Stimulated activated CD4-positive, alpha-beta T cell treated with anti-CD3 and anti-CD28 coated beads, Interleukin-12 subunit alpha, Interleukin-12 subunit beta, amount 100 ng/mL, for 48 hours (primary cell): Measurements from ENCODE around the gene USP20.

Experiments used
- DNase-seq, 3 donors: peaks; one replicate each; pipeline ENCODE4 v3.0.0-alpha.2; 2020; ENCODE audit warnings: low read depth in 2 of 3, low spot score in 1 of 3

The USP20 gene

DNA sequence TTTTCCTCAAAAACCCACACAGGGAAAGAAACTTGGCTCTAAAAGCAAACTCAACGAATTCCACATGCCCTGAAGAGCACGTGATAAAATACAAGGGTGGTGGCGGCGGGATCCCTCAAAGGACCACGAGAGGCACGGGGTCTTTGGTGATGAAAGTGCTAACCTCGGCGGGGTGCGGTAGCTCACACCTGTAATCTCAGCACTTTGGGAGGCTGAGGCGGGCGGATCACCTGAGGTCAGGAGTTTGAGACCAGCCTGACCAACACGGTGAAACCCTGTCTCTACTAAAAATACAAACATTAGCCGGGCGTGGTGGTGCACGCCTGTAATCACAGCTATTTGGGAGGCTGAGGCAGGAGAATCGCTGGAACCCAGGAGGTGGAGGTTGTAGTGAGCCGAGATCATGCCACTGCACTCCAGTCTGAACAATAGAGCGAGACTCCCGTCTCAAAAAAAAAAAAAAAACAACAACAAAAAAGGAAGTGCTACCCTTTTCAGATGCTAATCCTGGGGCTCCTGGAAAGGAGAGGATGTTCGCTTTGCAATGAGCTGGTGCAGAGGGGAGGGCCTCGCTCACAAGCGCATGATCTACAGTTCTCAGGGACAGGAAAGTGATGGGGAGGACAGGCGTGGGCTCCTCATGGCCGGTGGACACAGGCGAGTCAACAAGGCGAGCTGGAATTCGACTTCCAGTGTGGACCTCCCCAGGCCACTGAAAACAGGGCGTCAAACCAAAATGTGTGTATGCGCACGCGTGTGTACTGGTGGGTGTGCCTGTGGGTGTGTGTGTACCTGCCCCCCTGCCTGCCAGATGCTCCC, 54.1 kb downstream of the USP20 start:
- DNase-seq: no peak

DNA sequence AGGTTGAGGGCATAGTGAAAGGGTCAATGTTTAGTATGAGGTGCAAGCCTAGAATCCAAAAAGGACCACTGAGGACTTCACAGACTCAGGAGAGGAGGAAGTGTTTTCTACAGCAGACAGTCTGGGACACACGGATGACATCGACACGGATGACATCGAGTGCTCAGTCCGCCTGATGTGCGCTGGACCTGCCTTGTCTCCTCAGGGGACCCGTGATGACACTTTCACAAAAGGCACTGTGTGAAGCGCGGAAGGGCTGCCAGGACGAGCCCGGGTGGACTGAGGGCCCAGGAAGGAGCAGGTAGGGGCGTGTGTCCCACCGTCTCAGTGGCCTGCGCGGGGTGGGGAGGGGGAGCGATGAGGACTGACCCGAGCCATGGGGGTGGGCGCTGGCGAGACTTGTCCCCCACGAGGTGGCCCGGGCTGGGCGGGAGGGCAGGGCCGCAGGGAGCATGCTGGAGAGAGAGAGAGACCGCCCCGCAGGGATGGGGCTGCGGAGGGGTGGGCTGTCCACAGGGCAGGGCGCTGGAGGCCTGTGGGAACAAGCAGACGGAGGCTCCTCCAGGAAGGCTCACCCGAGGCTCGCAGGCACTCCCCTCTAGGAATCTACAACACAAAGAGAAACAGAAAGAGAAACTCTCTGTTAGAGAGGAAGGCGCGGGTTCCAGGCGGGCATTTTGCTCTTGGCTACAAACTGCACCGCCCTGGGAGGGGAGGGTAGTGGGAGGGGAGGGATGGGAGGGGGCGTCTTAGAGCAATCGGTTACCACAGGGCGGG, 54.9 kb downstream of the USP20 start:
- peak in 2 of 3 donors; percentile 78 to 80 for DNase-seq

DNA sequence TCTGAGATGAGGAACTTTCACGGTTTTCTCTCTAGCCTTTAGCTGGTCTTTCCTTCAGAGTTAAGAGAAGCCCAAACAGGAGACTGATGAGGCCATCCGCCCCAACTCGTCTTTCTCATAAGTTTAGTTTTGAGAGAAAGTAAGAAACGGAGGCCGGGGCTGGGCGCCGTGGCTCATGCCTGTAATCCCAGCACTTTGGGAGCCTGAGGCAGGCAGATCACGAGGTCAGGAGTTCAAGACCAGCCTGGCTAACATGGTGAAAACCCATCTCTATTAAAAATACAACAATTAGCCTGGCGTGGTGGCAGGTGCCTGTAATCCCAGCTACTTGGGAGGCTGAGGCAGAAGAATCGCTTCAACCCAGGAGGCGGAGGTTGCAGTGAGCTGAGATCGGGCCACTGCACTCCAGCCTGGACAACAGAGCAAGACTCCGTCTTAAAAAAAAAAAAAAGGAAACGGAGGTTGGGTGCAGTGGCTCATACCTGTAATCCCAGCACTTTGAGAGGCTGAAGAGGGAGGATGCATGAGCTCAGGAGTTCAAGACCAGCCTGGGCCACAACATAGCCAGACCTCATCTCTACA, 55.6 kb downstream of the USP20 start:
- DNase-seq: peak in 2 of 3 donors; percentile 55 to 71

DNA sequence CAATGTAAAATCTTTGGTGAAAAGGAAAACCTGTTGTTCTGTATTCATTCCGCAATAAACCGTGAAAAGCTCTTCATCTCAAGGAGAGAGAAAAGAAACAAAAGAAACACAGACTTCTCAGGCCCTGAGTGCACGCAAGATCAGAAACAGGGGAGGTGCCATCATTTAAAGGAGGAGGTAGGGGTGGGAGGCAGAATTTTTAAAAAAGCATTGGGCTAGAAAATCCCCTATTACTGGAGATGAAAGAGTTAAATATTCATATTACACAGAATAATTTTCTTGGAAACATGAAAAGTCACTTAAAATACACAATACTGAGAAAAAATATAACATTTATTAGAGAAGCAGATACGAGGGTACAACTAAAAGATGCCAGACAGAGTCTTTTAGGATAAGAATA, 56.3 kb downstream of the USP20 start:
- DNase-seq: no peak

DNA sequence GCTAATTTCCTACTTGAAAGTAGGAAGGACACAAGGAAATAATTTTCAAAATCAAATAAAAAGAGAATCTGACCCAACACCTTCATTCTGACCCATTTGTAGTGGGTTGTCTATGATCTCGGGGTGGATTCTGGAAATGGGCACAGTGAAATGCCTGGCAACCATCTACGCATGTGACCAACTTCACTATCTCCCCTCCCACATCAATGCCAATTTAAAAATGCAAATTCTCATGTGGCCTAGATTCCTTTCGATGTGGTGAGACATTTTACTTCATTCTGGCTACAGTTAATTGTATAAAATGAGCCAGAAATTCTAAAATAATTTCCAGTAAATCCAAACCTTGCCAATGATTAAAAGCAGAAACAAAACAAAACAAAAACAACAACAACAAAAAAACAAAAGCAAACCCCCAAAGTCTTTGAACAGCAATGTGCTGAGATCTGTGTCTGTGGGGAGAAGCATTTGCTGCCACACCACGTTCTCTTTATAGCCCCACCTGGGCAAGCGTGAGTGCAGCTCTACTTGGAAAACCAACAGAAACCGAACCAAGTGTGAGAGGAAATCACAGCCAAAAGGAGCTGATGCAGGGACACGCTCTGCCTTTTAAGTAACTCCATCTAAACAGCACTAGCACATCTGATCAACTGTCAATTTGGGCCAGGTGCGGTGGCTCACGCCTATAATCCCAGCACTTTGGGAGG, 59.0 kb downstream of the USP20 start:
- DNase-seq: no peak

DNA sequence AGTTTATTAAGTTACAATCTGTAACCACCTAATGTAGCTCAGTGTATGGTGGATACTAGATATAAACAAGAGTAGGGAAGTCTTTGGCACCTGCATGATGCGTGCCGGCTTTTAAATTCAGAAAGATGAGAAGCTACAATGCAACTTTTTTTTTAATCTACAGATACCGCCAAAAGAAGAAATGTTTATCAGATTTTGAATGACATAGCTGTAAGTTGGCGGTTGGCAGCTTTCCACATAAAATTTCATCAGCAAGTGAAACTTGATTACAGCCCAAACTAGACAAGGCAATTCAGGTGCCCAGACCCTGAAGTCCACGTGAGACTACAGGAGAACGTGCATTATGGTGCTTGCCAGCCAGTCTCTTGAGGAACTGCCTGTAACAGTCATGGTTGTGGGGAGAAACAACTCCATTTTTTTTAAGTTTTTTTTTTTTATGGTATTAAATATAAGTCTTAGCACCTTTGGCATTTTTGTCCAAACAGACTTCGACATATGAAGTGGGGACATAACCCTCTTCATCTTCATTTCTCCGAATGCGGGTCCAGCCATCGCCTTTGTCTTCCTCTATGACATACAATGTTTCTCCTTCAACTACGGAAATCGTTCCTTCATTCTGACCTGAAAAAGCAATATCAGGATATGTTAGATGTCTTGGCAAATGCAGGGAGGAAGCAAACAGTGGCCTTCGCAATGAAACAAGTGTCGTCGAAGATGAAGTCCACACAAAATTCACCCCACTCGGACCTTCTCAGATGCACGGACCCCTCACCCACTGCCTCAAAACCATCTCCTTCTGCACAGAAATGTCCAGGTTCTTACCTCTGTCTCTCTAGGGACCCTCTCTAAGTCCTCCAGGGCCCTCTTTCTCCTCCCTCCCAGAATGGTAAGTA, 60.4 kb downstream of the USP20 start:
- no peak for DNase-seq

DNA sequence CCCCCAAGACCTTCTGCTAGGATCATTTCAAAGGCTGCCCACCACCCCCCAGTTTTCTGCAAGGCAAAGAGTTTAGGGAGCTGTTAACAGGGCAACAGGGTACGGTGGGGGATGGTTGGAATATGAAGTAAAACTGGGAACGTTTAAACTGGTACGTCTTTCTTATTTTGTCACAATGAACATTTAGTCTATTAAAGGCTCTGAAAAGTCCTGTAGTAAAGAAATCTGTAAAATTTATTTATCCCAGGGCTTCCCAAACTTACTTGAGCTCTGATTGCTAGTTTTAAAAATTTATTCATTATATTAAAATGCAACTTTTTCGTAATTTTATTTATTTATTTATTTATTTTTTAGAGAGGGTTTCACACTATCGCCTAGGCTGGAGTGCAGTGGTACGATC, 62.0 kb downstream of the USP20 start:
- no peak for DNase-seq

DNA sequence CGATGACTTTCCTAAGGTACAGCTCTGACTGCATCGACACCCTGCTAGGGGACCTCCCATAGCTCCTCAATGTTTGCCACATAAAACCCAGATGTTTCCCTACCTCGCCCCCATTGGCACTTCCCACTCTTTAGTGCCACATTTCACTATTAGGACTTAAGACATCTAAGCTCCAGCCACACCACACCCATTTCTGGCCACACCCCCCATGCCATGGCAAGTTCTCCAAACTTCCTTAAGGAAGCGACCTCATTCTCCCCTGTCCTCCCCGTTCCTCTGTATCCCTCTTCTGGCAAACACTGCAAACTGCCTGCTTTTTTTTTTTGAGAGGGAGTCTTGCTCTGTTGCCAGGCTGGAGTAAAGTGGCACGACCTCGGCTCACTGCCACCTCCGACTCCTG, 62.9 kb downstream of the USP20 start:
- DNase-seq: no peak

DNA sequence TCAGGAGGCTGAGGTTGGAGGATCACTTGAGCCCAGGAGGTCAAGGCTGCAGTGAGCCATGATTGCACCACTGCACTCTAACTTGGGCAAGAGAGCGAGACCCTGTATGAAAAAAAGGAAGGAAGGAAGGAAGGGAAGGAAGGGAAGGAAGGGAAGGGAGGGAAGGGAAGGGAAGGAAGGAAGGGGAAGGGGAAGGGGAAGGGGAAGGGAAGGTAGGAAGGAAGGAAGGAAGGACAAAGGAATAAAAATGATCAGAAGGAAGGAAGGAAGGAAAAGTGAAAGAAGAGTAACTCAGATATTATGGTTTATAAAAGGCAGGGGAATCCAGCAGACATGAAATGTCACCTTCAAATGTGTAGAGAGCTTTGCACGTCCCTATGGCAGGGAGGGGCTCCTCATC, 64.4 kb downstream of the USP20 start:
- no peak for DNase-seq

DNA sequence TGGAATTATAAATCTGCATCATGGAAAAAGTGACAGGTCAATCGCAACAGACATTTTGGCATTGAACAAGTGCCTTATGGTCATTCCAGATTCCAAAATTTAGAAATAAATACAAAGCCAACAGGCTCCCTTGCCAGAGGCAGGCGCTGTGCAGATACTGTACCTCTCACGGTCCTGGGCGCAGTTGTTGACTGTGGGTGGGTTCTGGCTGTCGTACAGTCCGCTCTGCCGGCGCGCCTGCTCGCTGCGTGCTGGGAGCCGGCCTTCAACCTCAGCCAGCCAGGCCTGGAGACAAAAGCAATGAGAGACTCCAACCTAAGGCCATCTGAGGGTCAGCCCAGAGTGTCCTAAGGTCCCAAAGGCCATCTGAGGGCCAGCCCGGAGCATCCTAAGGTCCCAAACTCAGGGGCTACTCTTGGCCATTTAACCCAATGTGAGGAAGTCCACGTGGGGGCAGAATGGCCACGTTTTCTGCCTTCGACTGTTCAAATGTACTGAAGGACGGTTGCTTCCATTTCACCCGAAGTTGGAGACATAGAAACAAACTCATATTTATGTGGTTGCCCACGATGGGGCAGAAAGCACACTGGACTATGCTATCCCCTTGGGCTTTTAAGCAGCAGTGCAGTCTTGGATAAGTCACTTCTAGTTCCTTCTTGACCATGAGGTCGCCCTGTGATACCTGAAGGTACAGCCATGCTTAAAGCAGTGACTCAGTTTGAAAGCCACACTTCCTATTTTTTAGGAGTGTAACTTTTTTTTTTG, 65.2 kb downstream of the USP20 start:
- no peak for DNase-seq

DNA sequence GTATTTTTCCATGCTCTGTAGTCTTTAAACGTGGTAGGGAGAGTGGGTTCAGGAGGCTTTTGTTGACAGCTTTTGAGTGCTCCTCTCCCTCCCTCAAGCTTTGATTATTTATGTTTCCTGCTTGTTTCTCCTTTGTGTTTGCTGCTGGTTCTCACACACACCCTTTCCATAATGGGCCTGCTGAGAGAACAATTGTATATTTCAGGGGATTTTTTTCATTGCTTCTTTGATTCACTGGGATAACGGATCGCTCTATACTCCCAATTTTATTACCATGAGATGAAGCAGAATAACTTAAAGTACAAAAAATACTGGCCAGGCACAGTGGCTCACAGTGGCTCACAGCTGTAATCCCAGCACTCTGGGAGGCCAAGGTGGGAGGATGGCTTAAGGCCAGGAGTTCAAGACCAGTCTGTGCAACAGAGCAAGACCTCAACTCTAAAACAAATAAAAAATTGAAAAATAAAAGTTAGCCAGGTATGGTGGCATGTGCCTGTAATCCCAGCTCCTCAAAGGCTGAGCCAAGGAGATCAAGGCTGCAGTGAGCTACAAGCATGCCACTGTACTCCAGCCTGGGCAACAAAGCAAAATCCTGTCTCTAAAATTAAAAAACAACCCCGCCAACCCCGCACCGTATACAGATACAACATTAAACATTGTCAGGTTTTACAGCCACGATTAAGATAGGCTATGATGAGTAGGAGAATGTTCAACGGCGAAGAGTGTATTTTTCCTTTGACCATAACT, 66.9 kb downstream of the USP20 start:
- DNase-seq: no peak

DNA sequence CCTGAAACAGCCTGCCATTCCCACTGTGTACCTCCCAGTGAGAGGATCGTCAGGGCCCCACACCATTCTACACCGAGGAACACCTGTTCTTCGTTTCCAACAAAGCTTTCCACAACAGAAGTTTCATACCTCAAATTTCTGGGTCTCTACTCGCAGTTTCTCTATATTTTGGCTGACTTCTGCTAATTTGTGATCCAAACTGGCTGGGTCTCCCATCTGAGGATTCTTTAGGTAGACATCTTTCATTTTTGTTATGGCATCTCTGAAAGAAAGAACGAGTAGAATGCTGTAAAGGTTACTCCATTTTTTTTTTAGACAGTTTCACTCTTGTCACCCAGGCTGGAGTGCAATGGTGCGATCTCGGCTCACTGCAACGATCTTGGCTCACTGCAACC, 67.5 kb downstream of the USP20 start:
- DNase-seq: no peak

DNA sequence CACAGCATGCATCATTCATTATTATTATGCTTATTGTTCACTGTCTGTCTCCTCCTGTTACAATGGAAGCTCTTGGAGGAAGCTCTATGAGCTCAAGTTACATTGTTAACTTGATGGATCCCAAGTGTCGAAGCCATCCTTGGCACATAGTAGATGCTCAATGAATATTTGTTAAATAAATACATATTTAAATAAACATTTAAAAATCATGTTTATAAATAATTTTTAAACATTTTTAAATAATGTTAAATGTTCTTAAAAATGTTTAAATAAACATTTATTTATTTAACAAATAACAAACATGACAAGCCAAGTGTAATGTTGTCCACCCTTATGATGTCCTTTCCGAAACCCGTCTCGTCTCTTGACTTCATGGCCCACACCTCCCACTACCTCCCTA, 69.5 kb downstream of the USP20 start:
- DNase-seq: no peak

DNA sequence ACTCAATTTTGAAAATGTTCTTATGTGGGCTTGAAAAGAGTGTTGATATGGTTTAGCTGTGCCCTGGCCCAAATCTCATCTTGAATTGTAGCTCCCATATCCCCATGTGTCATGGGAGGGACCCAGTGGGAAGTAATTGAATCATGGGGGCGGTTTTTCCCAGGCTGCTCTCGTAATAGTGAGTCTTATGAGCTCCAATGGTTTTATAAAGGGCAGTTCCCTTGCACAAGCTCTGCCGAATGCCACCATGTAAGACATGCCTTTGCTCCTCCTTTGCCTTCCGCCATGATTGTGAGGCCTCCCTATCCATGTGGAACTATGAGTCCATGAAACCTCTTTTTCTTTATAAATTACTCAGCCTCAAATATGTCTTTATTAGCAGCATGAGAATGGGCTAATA, 71.0 kb downstream of the USP20 start:
- DNase-seq: no peak

DNA sequence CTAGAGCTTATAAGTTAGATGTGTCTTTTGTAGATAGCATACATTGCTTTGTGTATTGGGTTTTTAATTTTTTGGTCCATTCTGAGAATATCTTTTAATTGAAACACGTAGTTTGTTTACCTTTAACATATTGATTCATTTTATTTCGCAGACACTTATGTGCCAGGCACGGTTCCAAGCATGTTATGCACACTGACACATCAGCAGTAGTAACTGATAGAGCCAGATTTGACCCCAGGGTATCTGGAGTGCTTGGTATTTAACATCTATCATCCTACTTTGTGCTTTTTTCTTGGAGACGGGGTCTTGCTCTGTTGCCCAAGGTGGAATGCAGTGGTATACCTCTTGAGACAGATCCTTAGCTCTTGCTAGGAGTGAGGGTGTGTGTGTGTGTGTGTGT, 71.9 kb downstream of the USP20 start:
- no peak for DNase-seq

DNA sequence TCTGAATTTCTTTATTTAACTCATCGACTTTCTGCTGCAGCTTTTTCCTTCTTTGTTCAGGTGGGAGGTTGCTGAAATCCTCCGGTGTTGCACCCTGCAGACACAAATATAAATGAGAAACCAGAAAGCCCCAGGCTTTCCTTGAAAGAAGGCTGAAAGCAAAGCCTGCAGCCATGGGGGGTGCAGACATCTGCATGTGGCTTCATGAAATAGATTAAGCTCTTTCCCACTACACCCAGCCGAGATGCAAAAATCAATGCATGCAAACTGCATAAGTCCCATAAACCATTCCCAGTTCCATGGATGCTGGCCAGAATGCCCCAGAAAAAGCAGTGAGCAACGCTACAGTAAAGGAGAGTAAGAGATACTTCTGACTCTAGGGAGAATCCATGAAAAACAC, 73.6 kb downstream of the USP20 start:
- no peak for DNase-seq

DNA sequence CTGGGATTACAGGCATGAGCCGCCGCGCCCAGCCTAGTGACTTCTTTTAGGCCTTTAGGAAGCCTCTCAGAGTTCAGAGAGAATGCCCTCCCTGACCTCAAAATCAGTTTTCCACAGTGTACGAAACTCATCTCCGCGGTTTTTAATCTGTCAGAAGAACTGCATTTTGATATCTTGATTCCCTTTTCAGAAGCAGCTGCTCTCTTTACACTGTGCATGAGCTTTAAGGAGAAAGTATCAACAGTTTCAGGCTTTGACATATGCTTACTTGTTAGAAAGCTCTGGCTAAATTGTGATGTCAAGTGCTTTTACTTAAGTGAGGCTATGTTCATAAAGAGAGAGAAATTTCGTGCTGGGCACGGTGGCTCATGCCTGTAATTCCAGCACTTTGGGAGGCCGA, 74.6 kb downstream of the USP20 start:
- DNase-seq: no peak

DNA sequence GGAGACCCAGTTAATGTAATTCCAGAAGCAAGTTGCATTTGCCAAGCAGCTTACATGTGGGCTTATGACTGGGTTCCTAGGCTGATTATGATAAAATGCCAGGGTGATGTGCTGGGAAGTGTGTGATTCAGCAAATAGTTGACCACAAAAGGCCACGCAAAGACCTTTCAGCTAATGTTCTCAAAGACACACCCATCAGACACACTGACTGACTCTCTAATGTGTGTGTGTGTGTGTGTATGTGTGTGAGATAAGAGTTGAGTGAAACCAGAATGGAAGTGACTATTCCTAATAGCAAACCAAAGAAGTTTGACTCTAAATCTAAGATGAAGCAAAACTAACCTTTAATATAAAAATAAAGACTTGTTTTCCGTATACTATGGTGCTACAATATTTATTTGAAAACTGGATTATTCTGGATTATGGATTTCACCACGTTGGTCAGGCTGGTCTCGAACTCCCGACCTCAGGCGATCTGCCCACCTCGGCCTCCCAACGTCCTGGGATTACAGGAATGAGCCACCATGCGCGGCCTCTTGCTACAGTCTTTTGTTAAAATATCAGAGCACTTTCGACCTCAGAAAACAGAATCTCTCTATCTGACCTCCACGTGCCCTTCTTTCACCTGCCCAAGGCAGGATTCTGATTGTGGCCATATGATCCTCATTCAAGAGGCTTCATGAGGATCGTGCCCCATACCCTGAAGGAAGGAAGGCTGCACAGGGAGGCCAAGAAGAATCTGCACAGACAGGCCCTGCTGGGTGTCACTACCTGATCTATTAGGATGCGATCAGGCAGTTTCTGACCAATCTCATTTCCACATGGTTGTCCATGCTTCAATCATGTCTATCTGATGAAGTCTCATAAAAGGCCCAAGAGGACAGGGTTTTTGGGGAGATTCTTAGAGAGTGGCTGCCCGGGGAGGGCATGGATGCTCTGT, 75.6 kb downstream of the USP20 start:
- DNase-seq: no peak
